Left lung (tissue), 10 donors: Measurements from ENCODE around the gene NWD2. TPM values are rescaled to one million over a fixed set of nuclear protein-coding genes. Genes with fewer than 3 reads are reported as not detected.

Experiments
- ATAC-seq: fragments of 200-7000 bp; cut with Tn5 transposase; one replicate; pipeline ENCODE4 v1.9.1; 2020; ENCODE audit warnings: moderate library complexity
- DNase-seq, 4 donors: peaks; one replicate each; pipeline ENCODE4 v3.0.0-alpha.2; 2013 to 2020
- H3K27ac ChIP-seq, 2 donors: fragments of 200-600 bp; sonication (generic) in 1 of 2; one replicate each; pipeline versions ENCODE4 v1.5.0 to v1.8.0; 2020 to 2021
- H3K27me3 ChIP-seq, 2 donors: fragments of 200-600 bp; sonication (generic) in 1 of 2; one replicate each; pipeline versions ENCODE4 v1.5.0 to v1.8.0; 2020 to 2021
- H3K36me3 ChIP-seq, 2 donors: fragments of 200-600 bp; sonication (generic) in 1 of 2; one replicate each; pipeline versions ENCODE4 v1.5.0 to v1.8.0; 2020 to 2021
- H3K4me1 ChIP-seq, 2 donors: fragments of 200-600 bp; one replicate each; pipeline ENCODE4 v1.8.0; 2021
- H3K4me3 ChIP-seq, 2 donors: fragments of 200-600 bp; sonication (generic) in 1 of 2; one replicate each; pipeline versions ENCODE4 v1.5.0 to v1.8.0; 2020 to 2021; ENCODE audit warnings: mild to moderate bottlenecking in 1 of 2
- H3K9me3 ChIP-seq, 2 donors: fragments of 200-600 bp; sonication (generic) in 1 of 2; one replicate each; pipeline versions ENCODE4 v1.5.0 to v1.8.0; 2020 to 2021
- intact Hi-C, 2 donors: fragments of 100-400 bp; cut with DNase I; formaldehyde crosslinking; loops; one replicate each; pipeline versions ENCODE4 v1.11.2 to v1.14.2; 2022
- polyA plus RNA-seq, 6 donors: library from polyadenylated mRNA; unstranded; fragments of 120-200 nt; gene quantifications; one replicate each; pipeline ENCODE4 v1.2.1, GENCODE V29; 2013; ENCODE audit not compliant: insufficient read length in 6 of 6
- total RNA-seq, 2 donors: library from RNA; stranded (reverse); fragmentation: NEBNext Ultra II Directional; extraction: Animal tissue kit (Norgen Biotek cat#: 25700); gene quantifications; one replicate each; pipeline ENCODE4 v1.2.1, GENCODE V29; 2021
- TF ChIP-seq, protein P1 (sequence below), 2 donors: fragments of 200-600 bp; sonication (generic) in 1 of 2; IDR thresholded peaks; one replicate each; pipeline versions ENCODE4 v1.5.0 to v1.8.0; 2021; ENCODE audit warnings: antibody characterized with exemption in 2 of 2
- donor health status: DM: no; HTN: yes; CAD: no.
- donor health status: DM: no; HTN: no; CAD: no.

NWD2 gene
- total and polyA plus RNA-seq, 8 donors = 0.01 to 0.03 (median 0.03) TPM; not detected in 3

DNA sequence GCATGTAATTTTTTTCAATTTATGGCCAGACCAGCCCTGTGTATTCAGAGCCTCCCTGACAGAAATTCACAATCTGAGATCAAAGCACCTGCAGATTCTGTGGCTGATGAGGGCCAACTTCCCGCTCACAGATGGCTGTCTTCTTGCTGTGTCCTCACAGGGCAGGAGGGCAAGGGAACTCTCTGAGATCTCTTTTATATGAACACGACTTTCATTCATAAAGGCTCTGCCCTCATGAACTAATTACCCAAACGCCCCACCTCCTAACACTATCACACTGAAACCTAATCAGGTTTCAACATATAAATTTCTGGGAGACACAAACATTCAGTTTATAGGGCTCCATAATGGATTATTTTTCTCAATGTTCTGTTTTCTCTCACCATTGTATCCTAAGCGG lies 192.6 kb downstream of the NWD2 start:
- no peak for DNase-seq

DNA sequence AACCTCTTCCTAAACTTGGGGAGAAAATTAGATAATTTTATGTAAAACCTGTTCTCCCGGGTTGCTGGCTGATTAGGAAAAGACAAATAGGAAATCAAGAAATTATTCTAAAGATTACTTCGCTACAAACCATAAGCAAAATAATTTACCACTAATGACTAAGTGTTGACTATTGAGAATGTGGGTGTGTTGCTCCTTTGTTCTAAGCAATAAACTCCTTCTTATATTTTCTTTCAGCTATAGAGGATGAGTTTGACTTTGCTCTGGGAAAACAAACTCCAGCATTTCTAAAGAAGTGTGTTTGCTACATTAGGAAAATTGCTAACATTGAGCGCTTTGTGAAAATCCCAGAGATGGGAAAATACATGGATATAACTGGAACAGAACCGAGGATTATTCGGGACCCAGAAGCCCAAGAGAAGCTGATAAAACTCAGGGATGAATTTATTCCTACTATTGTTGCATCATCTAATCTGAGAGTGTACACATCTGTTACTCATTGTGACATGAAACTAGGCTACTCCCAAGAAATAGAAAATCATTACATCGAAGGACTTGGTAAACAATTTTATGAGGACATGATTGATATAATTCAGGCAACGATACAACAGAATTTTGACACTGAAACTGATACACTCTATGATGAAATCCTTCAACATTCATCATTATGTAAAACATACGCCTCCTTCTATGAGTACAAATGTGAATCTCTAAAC lies 194.2 kb downstream of the NWD2 start:
- H3K9me3 ChIP-seq = no peaks in the 10 kb centered on the region
- no peak for ATAC-seq
- TF ChIP-seq, protein P1, sequence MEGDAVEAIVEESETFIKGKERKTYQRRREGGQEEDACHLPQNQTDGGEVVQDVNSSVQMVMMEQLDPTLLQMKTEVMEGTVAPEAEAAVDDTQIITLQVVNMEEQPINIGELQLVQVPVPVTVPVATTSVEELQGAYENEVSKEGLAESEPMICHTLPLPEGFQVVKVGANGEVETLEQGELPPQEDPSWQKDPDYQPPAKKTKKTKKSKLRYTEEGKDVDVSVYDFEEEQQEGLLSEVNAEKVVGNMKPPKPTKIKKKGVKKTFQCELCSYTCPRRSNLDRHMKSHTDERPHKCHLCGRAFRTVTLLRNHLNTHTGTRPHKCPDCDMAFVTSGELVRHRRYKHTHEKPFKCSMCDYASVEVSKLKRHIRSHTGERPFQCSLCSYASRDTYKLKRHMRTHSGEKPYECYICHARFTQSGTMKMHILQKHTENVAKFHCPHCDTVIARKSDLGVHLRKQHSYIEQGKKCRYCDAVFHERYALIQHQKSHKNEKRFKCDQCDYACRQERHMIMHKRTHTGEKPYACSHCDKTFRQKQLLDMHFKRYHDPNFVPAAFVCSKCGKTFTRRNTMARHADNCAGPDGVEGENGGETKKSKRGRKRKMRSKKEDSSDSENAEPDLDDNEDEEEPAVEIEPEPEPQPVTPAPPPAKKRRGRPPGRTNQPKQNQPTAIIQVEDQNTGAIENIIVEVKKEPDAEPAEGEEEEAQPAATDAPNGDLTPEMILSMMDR (IDR thresholded peaks at IDR 0.05) = no peak
- intact Hi-C loops = no loop called here
- no peaks in the 10 kb centered on the region for H3K4me1 ChIP-seq
- no peak overlapping the region for H3K4me3 ChIP-seq
- DNase-seq = no peak
- H3K36me3 ChIP-seq = no peaks in the 10 kb centered on the region
- no peak overlapping the region for H3K27ac ChIP-seq
- no peaks in the 10 kb centered on the region for H3K27me3 ChIP-seq

More for the DNA sequence above, 192.6 kb downstream of the NWD2 start:
- H3K36me3 ChIP-seq = no peaks in the 10 kb centered on the region
- intact Hi-C loops = no loop called here
- TF ChIP-seq, protein P1 (IDR thresholded peaks at IDR 0.05) = no peak
- no peaks in the 10 kb centered on the region for H3K9me3 ChIP-seq
- H3K4me3 ChIP-seq = no peak overlapping the region
- ATAC-seq = no peak
- no peaks in the 10 kb centered on the region for H3K4me1 ChIP-seq
- no peaks in the 10 kb centered on the region for H3K27me3 ChIP-seq
- H3K27ac ChIP-seq = no peak overlapping the region

GRCh38 chr4:37439809-37440474 lies 195.4 kb downstream of the NWD2 start:
- intact Hi-C loops = no loop called here
- TF ChIP-seq, protein P1 (IDR thresholded peaks at IDR 0.05) = no peak
- no peak overlapping the region for H3K4me3 ChIP-seq
- DNase-seq (no peak), ATAC-seq (no peak)
- no peaks in the 10 kb centered on the region for H3K27me3 ChIP-seq
- H3K27ac ChIP-seq = no peak overlapping the region
- H3K9me3 ChIP-seq = no peaks in the 10 kb centered on the region
- no peaks in the 10 kb centered on the region for H3K36me3 ChIP-seq
- H3K4me1 ChIP-seq = no peaks in the 10 kb centered on the region

DNA sequence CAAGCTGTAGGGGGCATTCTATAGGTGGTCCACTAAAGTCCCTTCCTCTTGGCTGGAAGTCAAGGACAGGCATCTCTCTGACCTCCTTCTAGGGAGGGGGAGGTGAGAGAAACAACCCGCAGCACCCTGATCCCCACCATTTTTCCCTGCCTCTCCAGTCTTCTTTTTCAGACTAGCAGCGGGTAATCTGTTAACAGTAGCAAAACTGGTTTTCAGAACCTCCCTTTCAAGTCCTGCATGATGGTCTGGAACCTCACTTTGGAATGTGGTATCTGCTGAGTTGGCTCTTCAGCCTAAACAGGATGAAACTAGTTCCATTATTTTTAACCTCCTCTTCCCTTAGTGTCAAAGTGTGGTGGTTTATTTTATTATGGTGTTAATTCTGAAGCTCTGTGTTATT lies 196.0 kb downstream of the NWD2 start:
- intact Hi-C loops = no loop called here
- TF ChIP-seq, protein P1 (IDR thresholded peaks at IDR 0.05) = no peak
- H3K27ac ChIP-seq = no peak overlapping the region

GRCh38 chr4:37441231-37442061 lies 196.9 kb downstream of the NWD2 start:
- Histone ChIP-seq H3K4me3 (no peak overlapping the region), H3K27me3 (no peaks in the 10 kb centered on the region), H3K4me1 (no peaks in the 10 kb centered on the region), H3K9me3 (no peaks in the 10 kb centered on the region), H3K36me3 (no peaks in the 10 kb centered on the region), H3K27ac (no peak overlapping the region)
- TF ChIP-seq, protein P1 (IDR thresholded peaks at IDR 0.05) = no peak
- DNase-seq = no peak
- no peak for ATAC-seq
- intact Hi-C loops = no loop called here

More for the DNA sequence above, 196.0 kb downstream of the NWD2 start:
- H3K27me3 ChIP-seq = no peaks in the 10 kb centered on the region
- no peak overlapping the region for H3K4me3 ChIP-seq
- no peaks in the 10 kb centered on the region for H3K4me1 ChIP-seq
- no peak for ATAC-seq
- no peak for DNase-seq
- H3K9me3 ChIP-seq = no peaks in the 10 kb centered on the region
- H3K36me3 ChIP-seq = no peaks in the 10 kb centered on the region
